HL-60 (cell line): Measurements from ENCODE around the gene PLPP3.
"Not testable (repeated sequence)": the region's sequence is repeated elsewhere in the genome, so short reads cannot be mapped to it uniquely, and the experiment has no call there.

ENCODE experiments used
- DNase-seq, 2 experiments: peaks; one replicate each; pipeline ENCODE4 v3.0.0-alpha.2; 2010 to 2020; ENCODE audit warnings: low read depth in 1 of 2, low spot score in 1 of 2
- H3K27ac ChIP-seq: fragments of 250-450 bp; sonication (Bioruptor Pico); replicated peaks from 2 replicates; pipeline ENCODE4 v1.5.1; 2020; ENCODE audit warnings: mild to moderate bottlenecking, moderate library complexity
- H3K27me3 ChIP-seq: fragments of 250-450 bp; sonication (Bioruptor Pico); 2 replicates; pipeline ENCODE4 v1.5.1; 2021; ENCODE audit warnings: mild to moderate bottlenecking, moderate library complexity; ENCODE audit not compliant: insufficient read depth, poor library complexity, severe bottlenecking
- H3K4me3 ChIP-seq: replicated peaks from 2 replicates; pipeline ENCODE4 v1.5.1; 2011; ENCODE audit warnings: mild to moderate bottlenecking, control low read depth, low read length; ENCODE audit not compliant: insufficient read depth
- GABPA ChIP-seq: IDR thresholded peaks from 2 replicates; pipeline ENCODE4 v1.6.1; 2012; ENCODE audit warnings: low read depth
- POLR2AphosphoS5 ChIP-seq: IDR thresholded peaks from 2 replicates; pipeline ENCODE4 v1.6.1; 2012; ENCODE audit warnings: low read depth
- SPI1 ChIP-seq: IDR thresholded peaks from 2 replicates; pipeline ENCODE4 v1.6.1; 2012; ENCODE audit warnings: low read depth, mild to moderate bottlenecking, borderline replicate concordance
- TF ChIP-seq, protein P1 (sequence below): IDR thresholded peaks from 2 replicates; pipeline ENCODE4 v1.6.1; 2012; ENCODE audit warnings: low read depth; ENCODE audit not compliant: insufficient replicate concordance
- TF ChIP-seq, protein P2 (sequence below): IDR thresholded peaks from one replicate; pipeline ENCODE4 v1.5.1; 2011; ENCODE audit warnings: low read length, control low read depth, inconsistent platforms; ENCODE audit not compliant: insufficient read depth

PLPP3 gene

DNA sequence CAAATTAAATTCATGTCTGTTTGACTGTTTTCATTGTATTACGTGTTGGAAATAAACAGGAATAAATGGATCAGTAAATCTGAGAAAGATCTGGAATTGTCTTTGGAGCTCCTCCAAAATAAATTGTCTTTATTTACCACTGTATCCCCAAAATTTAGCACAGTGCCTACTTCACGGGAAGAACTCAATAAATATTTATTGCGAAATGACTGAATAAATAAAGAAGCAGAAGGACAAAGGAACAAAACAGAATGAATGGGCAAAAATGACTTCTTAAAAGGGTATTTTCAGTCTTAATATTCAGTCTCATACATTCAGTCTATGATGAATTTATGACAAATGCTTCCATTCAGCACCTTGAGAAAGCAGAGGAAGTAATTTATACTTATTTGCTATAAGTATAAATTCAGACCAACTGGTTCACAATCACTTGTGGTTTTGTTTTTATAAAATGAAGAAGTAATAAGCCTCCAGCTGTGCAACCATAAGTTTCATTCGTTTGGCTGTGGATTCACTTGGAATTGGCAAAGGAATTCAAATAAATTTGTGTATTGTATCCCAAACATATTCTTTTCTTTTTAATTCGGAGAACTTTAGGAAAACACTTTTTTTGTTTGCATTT is 46.6 kb upstream of the PLPP3 start:
- H3K4me3 ChIP-seq: no peak overlapping the region
- TF ChIP-seq, protein P1, sequence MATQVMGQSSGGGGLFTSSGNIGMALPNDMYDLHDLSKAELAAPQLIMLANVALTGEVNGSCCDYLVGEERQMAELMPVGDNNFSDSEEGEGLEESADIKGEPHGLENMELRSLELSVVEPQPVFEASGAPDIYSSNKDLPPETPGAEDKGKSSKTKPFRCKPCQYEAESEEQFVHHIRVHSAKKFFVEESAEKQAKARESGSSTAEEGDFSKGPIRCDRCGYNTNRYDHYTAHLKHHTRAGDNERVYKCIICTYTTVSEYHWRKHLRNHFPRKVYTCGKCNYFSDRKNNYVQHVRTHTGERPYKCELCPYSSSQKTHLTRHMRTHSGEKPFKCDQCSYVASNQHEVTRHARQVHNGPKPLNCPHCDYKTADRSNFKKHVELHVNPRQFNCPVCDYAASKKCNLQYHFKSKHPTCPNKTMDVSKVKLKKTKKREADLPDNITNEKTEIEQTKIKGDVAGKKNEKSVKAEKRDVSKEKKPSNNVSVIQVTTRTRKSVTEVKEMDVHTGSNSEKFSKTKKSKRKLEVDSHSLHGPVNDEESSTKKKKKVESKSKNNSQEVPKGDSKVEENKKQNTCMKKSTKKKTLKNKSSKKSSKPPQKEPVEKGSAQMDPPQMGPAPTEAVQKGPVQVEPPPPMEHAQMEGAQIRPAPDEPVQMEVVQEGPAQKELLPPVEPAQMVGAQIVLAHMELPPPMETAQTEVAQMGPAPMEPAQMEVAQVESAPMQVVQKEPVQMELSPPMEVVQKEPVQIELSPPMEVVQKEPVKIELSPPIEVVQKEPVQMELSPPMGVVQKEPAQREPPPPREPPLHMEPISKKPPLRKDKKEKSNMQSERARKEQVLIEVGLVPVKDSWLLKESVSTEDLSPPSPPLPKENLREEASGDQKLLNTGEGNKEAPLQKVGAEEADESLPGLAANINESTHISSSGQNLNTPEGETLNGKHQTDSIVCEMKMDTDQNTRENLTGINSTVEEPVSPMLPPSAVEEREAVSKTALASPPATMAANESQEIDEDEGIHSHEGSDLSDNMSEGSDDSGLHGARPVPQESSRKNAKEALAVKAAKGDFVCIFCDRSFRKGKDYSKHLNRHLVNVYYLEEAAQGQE: no peak
- TF ChIP-seq GABPA (no peak), POLR2AphosphoS5 (no peak), SPI1 (no peak)
- TF ChIP-seq, protein P2, sequence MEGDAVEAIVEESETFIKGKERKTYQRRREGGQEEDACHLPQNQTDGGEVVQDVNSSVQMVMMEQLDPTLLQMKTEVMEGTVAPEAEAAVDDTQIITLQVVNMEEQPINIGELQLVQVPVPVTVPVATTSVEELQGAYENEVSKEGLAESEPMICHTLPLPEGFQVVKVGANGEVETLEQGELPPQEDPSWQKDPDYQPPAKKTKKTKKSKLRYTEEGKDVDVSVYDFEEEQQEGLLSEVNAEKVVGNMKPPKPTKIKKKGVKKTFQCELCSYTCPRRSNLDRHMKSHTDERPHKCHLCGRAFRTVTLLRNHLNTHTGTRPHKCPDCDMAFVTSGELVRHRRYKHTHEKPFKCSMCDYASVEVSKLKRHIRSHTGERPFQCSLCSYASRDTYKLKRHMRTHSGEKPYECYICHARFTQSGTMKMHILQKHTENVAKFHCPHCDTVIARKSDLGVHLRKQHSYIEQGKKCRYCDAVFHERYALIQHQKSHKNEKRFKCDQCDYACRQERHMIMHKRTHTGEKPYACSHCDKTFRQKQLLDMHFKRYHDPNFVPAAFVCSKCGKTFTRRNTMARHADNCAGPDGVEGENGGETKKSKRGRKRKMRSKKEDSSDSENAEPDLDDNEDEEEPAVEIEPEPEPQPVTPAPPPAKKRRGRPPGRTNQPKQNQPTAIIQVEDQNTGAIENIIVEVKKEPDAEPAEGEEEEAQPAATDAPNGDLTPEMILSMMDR: no peak
- no peak overlapping the region for H3K27ac ChIP-seq
- DNase-seq: no peak
- H3K27me3 ChIP-seq: peaks cover 3% of the 10 kb centered on the region

GRCh38 chr1:56617141-56617540 is 37.8 kb upstream of the PLPP3 start:
- no peak for DNase-seq
- no peak overlapping the region for H3K4me3 ChIP-seq
- H3K27ac ChIP-seq: no peak overlapping the region
- H3K27me3 ChIP-seq: no peaks in the 10 kb centered on the region
- TF ChIP-seq GABPA: no peak
- no peak for TF ChIP-seq SPI1
- TF ChIP-seq, protein P1: no peak
- TF ChIP-seq POLR2AphosphoS5: no peak
- TF ChIP-seq, protein P2: no peak

DNA sequence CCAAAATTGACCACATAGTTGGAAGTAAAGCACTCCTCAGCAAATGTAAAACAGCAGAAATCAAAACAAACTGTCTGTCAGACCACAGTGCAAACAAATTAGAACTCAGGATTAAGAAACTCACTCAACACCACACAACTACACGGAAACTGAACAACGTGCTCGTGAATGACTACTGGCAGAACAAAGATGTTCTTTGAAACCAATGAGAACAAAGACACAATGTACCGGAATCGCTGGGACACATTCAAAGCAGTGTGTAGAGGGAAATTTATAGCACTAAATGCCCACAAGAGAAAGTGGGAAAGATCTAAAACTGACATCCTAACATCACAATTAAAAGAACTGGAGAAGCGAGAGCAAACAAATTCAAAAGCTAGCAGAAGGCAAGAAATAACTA is 31.4 kb upstream of the PLPP3 start:
- not testable (repeated sequence) for DNase-seq, H3K27me3 ChIP-seq, H3K27ac ChIP-seq, H3K4me3 ChIP-seq

GRCh38 chr1:56610097-56610496 is 30.7 kb upstream of the PLPP3 start:
- DNase-seq, H3K27ac ChIP-seq, H3K27me3 ChIP-seq, H3K4me3 ChIP-seq: not testable (repeated sequence)

DNA sequence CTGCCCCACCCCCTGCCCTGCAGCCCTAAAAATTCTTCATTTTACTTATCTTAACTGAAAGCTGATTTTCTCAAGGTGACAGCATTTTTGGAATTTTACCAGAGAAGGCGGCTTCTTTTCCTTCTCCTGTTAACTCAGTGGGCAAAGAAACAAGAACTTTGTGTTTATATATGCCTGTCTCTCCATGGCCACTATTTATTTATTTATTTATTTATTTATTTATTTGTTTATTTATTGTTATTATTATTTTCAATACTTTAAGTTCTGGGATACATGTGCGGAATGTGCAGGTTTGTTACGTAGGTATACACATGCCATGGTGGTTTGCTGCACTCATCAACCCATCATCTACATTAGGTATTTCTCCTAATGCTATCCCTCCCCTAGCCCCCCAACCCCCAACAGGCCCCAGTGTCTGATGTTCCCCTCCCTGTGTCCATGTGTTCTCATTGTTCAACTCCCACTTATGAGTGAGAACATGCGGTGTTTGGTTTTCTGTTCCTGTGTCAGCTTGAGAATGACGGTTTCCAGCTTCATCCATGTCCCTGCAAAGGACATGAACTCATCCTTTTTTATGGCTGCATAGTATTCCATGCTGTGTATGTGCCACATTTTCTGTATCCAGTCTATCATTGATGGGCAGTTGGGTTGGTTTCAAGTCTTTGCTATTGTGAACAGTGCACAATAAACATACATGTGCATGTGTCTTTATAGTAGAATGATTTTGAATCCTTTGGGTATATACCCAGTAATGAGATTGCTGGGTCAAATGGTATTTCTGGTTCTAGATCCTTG is 16.2 kb upstream of the PLPP3 start:
- H3K27me3 ChIP-seq, H3K27ac ChIP-seq, H3K4me3 ChIP-seq, DNase-seq: not testable (repeated sequence)
